GM15510 (cell line): ENCODE measurements around the gene GTF2F1.

Experiments
- POLR2A ChIP-seq: IDR thresholded peaks from 3 replicates; pipeline ENCODE4 v1.6.1; 2011; ENCODE audit warnings: borderline replicate concordance; ENCODE audit not compliant: insufficient read length; ENCODE audit errors: extremely low read depth

Gene GTF2F1

GRCh38 chr19:6402837-6403608 lies 10.1 kb upstream of the GTF2F1 start:
- TF ChIP-seq POLR2A = no peak

DNA sequence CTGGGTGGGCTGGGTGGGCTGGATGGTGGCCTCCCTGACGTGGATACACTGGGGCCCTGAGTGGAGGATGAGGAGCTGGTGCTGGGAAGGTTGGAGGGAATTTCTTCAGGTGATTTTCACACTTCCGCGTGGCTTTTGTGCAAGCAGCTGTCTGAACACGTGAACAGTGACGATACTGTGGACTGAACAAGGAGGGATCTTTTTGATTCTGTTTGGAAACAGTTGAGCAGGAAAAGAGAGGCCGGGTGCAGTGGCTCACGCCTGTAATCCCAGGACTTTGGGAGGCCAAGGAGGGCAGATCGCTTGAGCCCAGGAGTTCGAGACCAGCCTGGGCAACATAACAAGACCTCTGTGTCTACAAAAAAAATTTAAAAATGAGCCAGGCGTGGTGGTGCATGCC lies 9.1 kb upstream of the GTF2F1 start:
- no peak for TF ChIP-seq POLR2A

GRCh38 chr19:6396305-6396704 lies 3.3 kb upstream of the GTF2F1 start:
- TF ChIP-seq POLR2A = no peak

DNA sequence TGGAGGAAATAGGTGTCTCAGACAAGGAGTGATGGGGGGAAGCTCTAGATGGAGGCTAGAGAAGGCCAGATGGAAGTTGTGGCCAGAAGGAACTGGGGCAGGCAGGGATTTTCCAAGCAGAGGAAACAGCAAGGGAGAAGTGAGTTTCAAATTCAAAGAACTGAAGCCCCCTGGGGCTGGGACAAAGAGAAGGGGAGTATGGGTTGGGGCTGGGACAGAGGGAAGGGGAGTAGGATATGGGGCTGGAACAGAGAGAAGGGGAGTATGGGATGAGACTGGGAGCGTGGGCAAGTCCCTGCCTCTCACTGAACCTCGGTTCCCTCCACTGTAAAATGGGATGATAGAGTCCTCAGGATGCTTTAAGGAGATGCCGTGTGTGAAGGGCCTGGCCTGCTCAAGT lies 1.9 kb upstream of the GTF2F1 start:
- no peak for TF ChIP-seq POLR2A

- TF ChIP-seq POLR2A = no peak
Measured at GRCh38 chr19:6393983-6394412, 1.0 kb upstream of the GTF2F1 start.

GRCh38 chr19:6392221-6393073 lies 517 bp downstream of the GTF2F1 start:
- TF ChIP-seq POLR2A = no peak

DNA sequence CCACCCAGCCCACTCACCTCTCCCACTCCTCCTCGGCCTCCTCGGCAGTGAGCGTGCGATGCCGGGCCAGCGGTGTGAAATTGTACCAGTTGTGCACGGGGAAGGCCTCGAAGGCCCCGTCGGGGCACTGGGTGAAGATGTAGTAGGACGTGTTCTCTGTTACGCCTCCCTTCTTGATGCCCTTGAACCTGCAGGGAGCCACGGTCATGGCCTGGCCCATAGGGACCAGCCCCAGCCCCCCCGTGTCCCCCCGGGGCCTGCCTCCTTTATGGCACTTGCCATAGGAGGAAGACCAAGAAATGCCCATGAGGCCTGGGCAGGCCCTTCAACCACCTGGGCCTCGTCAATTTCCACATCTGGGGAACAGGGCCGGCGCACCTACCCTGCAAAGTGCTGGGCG lies 5.6 kb downstream of the GTF2F1 start:
- no peak for TF ChIP-seq POLR2A

- TF ChIP-seq POLR2A = no peak
Measured at GRCh38 chr19:6384381-6384780, 8.6 kb downstream of the GTF2F1 start.

GRCh38 chr19:6383188-6383587 lies 9.8 kb downstream of the GTF2F1 start:
- no peak for TF ChIP-seq POLR2A

DNA sequence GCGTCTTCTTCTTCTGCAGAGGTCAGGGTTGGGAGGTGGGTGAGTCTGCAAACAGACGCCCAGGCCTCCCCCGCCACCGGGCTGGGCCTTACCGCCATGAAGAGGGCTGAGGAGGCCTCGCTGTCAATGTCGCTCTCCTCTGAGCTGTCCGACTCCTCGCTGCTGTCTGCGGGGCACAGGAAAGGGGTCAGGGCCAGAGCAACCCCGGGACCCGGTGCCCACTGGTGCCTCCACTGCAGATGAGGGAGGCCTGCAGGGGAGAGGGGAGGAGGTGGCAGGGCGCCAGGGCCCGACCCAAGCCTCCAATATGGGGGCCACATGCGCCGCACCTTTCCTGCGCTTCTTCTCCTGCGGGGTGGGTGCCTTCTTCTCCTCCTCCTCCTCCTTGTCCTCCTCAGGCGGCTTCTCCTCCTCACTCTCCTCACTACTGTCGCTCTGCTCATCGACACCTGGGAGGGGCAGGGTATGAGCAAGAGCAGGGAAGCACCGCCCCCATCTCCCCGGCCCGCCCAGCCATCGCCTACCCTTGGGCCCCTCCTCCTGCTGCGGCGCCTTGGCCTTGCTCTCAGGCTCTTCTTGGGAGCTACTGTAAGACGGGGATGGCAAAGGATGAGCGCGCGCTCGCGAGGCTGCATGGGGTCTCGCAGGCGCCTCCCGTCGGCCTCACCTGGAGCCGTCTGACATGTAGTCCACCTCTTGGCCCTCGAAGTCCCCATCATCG lies 11.8 kb downstream of the GTF2F1 start:
- no peak for TF ChIP-seq POLR2A

DNA sequence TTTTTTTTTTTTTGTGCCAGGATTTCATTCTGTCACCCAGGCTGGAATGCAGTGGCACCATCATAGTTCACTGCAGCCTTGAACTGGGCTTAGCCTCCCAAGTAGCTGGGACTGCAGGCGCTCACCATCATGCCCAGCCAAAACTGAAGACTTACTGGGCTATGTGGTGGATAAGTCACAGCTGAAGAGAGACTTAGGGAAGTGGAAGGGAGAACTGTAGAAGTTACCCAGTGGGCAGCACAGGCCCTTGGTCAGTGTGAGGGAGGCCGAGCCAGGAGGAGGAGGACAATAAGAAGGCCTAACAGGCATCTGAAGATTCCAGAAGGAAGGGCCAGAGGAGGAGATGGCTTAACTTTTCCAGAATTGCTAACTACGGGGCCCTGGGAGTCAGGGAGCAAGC lies 13.2 kb downstream of the GTF2F1 start:
- TF ChIP-seq POLR2A = no peak

- TF ChIP-seq POLR2A = no peak
Measured at GRCh38 chr19:6378486-6378885, 14.5 kb downstream of the GTF2F1 start.

GRCh38 chr19:6378041-6378440 lies 14.9 kb downstream of the GTF2F1 start:
- no peak for TF ChIP-seq POLR2A

GRCh38 chr19:6376512-6377190 lies 16.3 kb downstream of the GTF2F1 start:
- no peak for TF ChIP-seq POLR2A
